Liver (tissue), 9 donors: ENCODE results near the gene TSEN2. TPM values are rescaled to one million over a fixed set of nuclear protein-coding genes. Genes with fewer than 3 reads are reported as not detected.

Experiments
- DNase-seq: peaks from one replicate; pipeline ENCODE4 v3.0.0-alpha.2; 2017; ENCODE audit warnings: low spot score
- H3K27ac ChIP-seq, 2 donors: one replicate each; pipeline ENCODE4 v1.7.0; 2013; ENCODE audit warnings: inconsistent platforms in 2 of 2, low read length in 2 of 2, control low read depth in 1 of 2, low read depth in 1 of 2, mild to moderate bottlenecking in 1 of 2
- H3K27me3 ChIP-seq, 4 donors: one replicate each; pipeline versions ENCODE4 v1.6.1 to v1.7.0; 2013; ENCODE audit warnings: low read length in 3 of 4, inconsistent platforms in 1 of 4, mild to moderate bottlenecking in 1 of 4, moderate library complexity in 1 of 4; ENCODE audit not compliant: control insufficient read depth in 4 of 4, insufficient read depth in 4 of 4
- H3K36me3 ChIP-seq, 4 donors: one replicate each; pipeline versions ENCODE4 v1.6.1 to v1.7.0; 2013; ENCODE audit warnings: low read length in 3 of 4, mild to moderate bottlenecking in 3 of 4, low read depth in 1 of 4, moderate library complexity in 1 of 4; ENCODE audit not compliant: control insufficient read depth in 4 of 4, insufficient read depth in 3 of 4
- H3K4me1 ChIP-seq, 4 donors: one replicate each; pipeline versions ENCODE4 v1.6.1 to v1.7.0; 2013; ENCODE audit warnings: low read length in 3 of 4, mild to moderate bottlenecking in 3 of 4, moderate library complexity in 1 of 4; ENCODE audit not compliant: control insufficient read depth in 4 of 4, insufficient read depth in 4 of 4
- H3K4me3 ChIP-seq, 3 donors: one replicate each; pipeline versions ENCODE4 v1.6.1 to v1.7.0; 2013; ENCODE audit warnings: low read length in 3 of 3, control low read depth in 1 of 3, low read depth in 1 of 3, mild to moderate bottlenecking in 1 of 3
- H3K9ac ChIP-seq, 2 donors: one replicate each; pipeline ENCODE4 v1.7.0; 2013; ENCODE audit warnings: low read length in 2 of 2, mild to moderate bottlenecking in 2 of 2, moderate library complexity in 2 of 2, control low read depth in 1 of 2, low read depth in 1 of 2
- H3K9me3 ChIP-seq, 4 donors: one replicate each; pipeline versions ENCODE4 v1.6.1 to v1.7.0; 2013; ENCODE audit warnings: low read length in 3 of 4; ENCODE audit not compliant: control insufficient read depth in 4 of 4
- EGR1 ChIP-seq, 2 donors: IDR thresholded peaks; 2 replicates each; pipeline ENCODE4 v1.6.1; 2016 to 2018; ENCODE audit warnings: antibody characterized with exemption in 2 of 2, low read depth in 2 of 2
- FOXA1 ChIP-seq: IDR thresholded peaks from 2 replicates; pipeline ENCODE4 v1.6.1; 2016; ENCODE audit warnings: antibody characterized with exemption
- FOXA2 ChIP-seq: IDR thresholded peaks from 2 replicates; pipeline ENCODE4 v1.6.1; 2016; ENCODE audit warnings: antibody characterized with exemption
- GABPA ChIP-seq, 2 donors: IDR thresholded peaks in 1 of 2; conservative IDR thresholded peaks in 1 of 2; 2 replicates each; pipeline ENCODE4 v1.6.1; 2016; ENCODE audit warnings: antibody characterized with exemption in 2 of 2, mild to moderate bottlenecking in 1 of 2, moderate library complexity in 1 of 2
- HNF4A ChIP-seq, 2 donors: conservative IDR thresholded peaks; 2 replicates each; pipeline ENCODE4 v1.6.1; 2016; ENCODE audit warnings: antibody characterized with exemption in 2 of 2, mild to moderate bottlenecking in 2 of 2
- HNF4G ChIP-seq: IDR thresholded peaks from 2 replicates; pipeline ENCODE4 v1.6.1; 2016; ENCODE audit warnings: antibody characterized with exemption
- JUND ChIP-seq, 2 donors: IDR thresholded peaks; 2 replicates each; pipeline ENCODE4 v1.6.1; 2016; ENCODE audit warnings: antibody characterized with exemption in 2 of 2
- MAX ChIP-seq: IDR thresholded peaks from 2 replicates; pipeline ENCODE4 v1.6.1; 2016; ENCODE audit warnings: antibody characterized with exemption
- NR2F2 ChIP-seq: IDR thresholded peaks from 2 replicates; pipeline ENCODE4 v1.6.1; 2016; ENCODE audit warnings: antibody characterized with exemption
- RAD21 ChIP-seq, 2 donors: IDR thresholded peaks; 2 replicates each; pipeline ENCODE4 v1.6.1; 2016; ENCODE audit warnings: antibody characterized with exemption in 2 of 2, mild to moderate bottlenecking in 2 of 2
- RXRA ChIP-seq, 2 donors: IDR thresholded peaks; 2 replicates each; pipeline ENCODE4 v1.6.1; 2017 to 2018; ENCODE audit warnings: antibody characterized with exemption in 2 of 2, mild to moderate bottlenecking in 1 of 2
- SP1 ChIP-seq: IDR thresholded peaks from 2 replicates; pipeline ENCODE4 v1.6.1; 2018; ENCODE audit warnings: antibody characterized with exemption, mild to moderate bottlenecking
- TAF1 ChIP-seq: conservative IDR thresholded peaks from 2 replicates; pipeline ENCODE4 v1.6.1; 2016; ENCODE audit warnings: antibody characterized with exemption, mild to moderate bottlenecking
- YY1 ChIP-seq: IDR thresholded peaks from 2 replicates; pipeline ENCODE4 v1.6.1; 2016; ENCODE audit warnings: antibody characterized with exemption, mild to moderate bottlenecking
- WGBS: extraction: QIAGEN DNeasy Blood & Tissue Kit; methylation state at CpG from one replicate; pipeline ENCODE4 v1.1.7; 2013; 5-methylcytosine and 5-hydroxymethylcytosine counted together
- polyA plus RNA-seq, 2 donors: library from polyadenylated mRNA; stranded (reverse) in 1 of 2; unstranded in 1 of 2; fragments of 200-250 nt in 1 of 2; fragments of >200 nt in 1 of 2; fragmentation: Nextera tagmentation in 1 of 2; extraction: Ambion mirVana in 1 of 2; gene quantifications; one replicate each; pipeline versions ENCODE4 v1.2.1 to v1.2.3, GENCODE V29; 2013 to 2015
- total RNA-seq, 2 donors: library from RNA; depleted of rRNA; stranded (reverse); fragments of >200 nt; gene quantifications; one replicate each; pipeline ENCODE4 v1.2.3, GENCODE V29; 2014
- TF ChIP-seq, protein P1 (sequence below): IDR thresholded peaks from 2 replicates; pipeline ENCODE4 v1.6.1; 2016; ENCODE audit warnings: antibody characterized with exemption
- TF ChIP-seq, protein P2 (sequence below): IDR thresholded peaks from 2 replicates; pipeline ENCODE4 v1.6.1; 2016; ENCODE audit warnings: antibody characterized with exemption, mild to moderate bottlenecking
- TF ChIP-seq, protein P3 (sequence below): fragments of 150-350 bp; IDR thresholded peaks from 2 replicates; pipeline ENCODE4 v1.5.1; 2017; ENCODE audit warnings: improper control_type of control experiment, low read depth, low read length; ENCODE audit not compliant: missing input control
- TF ChIP-seq, protein P4 (sequence below): IDR thresholded peaks from 2 replicates; pipeline ENCODE4 v1.6.1; 2016; ENCODE audit warnings: antibody characterized with exemption
- donor health status: healthy.
- donor health status: healthy.
- donor health status: healthy.
- donor health status: healthy.
- donor health status: healthy.

Gene TSEN2
- total and polyA plus RNA-seq, 4 donors, result 4.1 to 14.1 (median 6.9) TPM

- Histone ChIP-seq H3K9ac (no peak overlapping the region), H3K9me3 (no peaks in the 10 kb centered on the region), H3K4me1 (peaks cover 0 to 4% (median 0%) of the 10 kb centered on the region in 4 donors), H3K27ac (no peak overlapping the region), H3K4me3 (no peak overlapping the region), H3K36me3 (peaks cover 0 to 11% (median 7%) of the 10 kb centered on the region in 4 donors), H3K27me3 (no peaks in the 10 kb centered on the region)
- WGBS, result 94% methylated on average over 1 of the region's 1 CpG
- no peak for DNase-seq
- peak; percentile 16 for TF ChIP-seq NR2F2
- TF ChIP-seq, protein P1, sequence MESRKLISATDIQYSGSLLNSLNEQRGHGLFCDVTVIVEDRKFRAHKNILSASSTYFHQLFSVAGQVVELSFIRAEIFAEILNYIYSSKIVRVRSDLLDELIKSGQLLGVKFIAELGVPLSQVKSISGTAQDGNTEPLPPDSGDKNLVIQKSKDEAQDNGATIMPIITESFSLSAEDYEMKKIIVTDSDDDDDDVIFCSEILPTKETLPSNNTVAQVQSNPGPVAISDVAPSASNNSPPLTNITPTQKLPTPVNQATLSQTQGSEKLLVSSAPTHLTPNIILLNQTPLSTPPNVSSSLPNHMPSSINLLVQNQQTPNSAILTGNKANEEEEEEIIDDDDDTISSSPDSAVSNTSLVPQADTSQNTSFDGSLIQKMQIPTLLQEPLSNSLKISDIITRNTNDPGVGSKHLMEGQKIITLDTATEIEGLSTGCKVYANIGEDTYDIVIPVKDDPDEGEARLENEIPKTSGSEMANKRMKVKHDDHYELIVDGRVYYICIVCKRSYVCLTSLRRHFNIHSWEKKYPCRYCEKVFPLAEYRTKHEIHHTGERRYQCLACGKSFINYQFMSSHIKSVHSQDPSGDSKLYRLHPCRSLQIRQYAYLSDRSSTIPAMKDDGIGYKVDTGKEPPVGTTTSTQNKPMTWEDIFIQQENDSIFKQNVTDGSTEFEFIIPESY, result no peak
These were observed 38.4 kb downstream of the TSEN2 start for GRCh38 chr3:12522721-12523120.

- TF ChIP-seq SP1 (no peak), JUND (IDR thresholded peaks at IDR 0.05) (no peak), YY1 (no peak), MAX (no peak), FOXA1 (no peak), FOXA2 (no peak), GABPA (IDR thresholded peaks at IDR 0.05 in 1 of 2, conservative IDR thresholded peaks at IDR 0.05 in 1 of 2) (no peak), TAF1 (no peak), RAD21 (IDR thresholded peaks at IDR 0.05) (no peak), HNF4G (no peak), NR2F2 (no peak), EGR1 (IDR thresholded peaks at IDR 0.05; ENCODE audit: low read depth in 2 of 2) (no peak), HNF4A (conservative IDR thresholded peaks at IDR 0.05) (no peak), RXRA (IDR thresholded peaks at IDR 0.05) (no peak)
- TF ChIP-seq, protein P2, sequence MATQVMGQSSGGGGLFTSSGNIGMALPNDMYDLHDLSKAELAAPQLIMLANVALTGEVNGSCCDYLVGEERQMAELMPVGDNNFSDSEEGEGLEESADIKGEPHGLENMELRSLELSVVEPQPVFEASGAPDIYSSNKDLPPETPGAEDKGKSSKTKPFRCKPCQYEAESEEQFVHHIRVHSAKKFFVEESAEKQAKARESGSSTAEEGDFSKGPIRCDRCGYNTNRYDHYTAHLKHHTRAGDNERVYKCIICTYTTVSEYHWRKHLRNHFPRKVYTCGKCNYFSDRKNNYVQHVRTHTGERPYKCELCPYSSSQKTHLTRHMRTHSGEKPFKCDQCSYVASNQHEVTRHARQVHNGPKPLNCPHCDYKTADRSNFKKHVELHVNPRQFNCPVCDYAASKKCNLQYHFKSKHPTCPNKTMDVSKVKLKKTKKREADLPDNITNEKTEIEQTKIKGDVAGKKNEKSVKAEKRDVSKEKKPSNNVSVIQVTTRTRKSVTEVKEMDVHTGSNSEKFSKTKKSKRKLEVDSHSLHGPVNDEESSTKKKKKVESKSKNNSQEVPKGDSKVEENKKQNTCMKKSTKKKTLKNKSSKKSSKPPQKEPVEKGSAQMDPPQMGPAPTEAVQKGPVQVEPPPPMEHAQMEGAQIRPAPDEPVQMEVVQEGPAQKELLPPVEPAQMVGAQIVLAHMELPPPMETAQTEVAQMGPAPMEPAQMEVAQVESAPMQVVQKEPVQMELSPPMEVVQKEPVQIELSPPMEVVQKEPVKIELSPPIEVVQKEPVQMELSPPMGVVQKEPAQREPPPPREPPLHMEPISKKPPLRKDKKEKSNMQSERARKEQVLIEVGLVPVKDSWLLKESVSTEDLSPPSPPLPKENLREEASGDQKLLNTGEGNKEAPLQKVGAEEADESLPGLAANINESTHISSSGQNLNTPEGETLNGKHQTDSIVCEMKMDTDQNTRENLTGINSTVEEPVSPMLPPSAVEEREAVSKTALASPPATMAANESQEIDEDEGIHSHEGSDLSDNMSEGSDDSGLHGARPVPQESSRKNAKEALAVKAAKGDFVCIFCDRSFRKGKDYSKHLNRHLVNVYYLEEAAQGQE, result no peak
- TF ChIP-seq, protein P1, result no peak
- TF ChIP-seq, protein P3, sequence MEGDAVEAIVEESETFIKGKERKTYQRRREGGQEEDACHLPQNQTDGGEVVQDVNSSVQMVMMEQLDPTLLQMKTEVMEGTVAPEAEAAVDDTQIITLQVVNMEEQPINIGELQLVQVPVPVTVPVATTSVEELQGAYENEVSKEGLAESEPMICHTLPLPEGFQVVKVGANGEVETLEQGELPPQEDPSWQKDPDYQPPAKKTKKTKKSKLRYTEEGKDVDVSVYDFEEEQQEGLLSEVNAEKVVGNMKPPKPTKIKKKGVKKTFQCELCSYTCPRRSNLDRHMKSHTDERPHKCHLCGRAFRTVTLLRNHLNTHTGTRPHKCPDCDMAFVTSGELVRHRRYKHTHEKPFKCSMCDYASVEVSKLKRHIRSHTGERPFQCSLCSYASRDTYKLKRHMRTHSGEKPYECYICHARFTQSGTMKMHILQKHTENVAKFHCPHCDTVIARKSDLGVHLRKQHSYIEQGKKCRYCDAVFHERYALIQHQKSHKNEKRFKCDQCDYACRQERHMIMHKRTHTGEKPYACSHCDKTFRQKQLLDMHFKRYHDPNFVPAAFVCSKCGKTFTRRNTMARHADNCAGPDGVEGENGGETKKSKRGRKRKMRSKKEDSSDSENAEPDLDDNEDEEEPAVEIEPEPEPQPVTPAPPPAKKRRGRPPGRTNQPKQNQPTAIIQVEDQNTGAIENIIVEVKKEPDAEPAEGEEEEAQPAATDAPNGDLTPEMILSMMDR, result no peak
- TF ChIP-seq, protein P4, sequence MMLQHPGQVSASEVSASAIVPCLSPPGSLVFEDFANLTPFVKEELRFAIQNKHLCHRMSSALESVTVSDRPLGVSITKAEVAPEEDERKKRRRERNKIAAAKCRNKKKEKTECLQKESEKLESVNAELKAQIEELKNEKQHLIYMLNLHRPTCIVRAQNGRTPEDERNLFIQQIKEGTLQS, result no peak
- Histone ChIP-seq H3K4me3 (no peak overlapping the region), H3K9me3 (no peaks in the 10 kb centered on the region), H3K27ac (no peak overlapping the region), H3K4me1 (no peaks in the 10 kb centered on the region), H3K9ac (no peak overlapping the region), H3K27me3 (no peaks in the 10 kb centered on the region), H3K36me3 (peaks cover 2 to 27% (median 12%) of the 10 kb centered on the region in 4 donors)
- WGBS, result 95% methylated on average over 3 of the region's 3 CpGs
- DNase-seq, result no peak
These were observed 43.5 kb downstream of the TSEN2 start for GRCh38 chr3:12527757-12528143.
